Esophagus squamous epithelium (tissue), 4 donors: Measurements from ENCODE around the gene NFS1.

Source experiments
- CTCF ChIP-seq, 6 experiments: fragments of 450-650 bp in 4 of 6; fragments of 200-600 bp in 2 of 6; sonication (generic) in 2 of 6; IDR thresholded peaks; one replicate each; pipeline ENCODE4 v1.5.1; 2016 to 2019; ENCODE audit warnings: antibody characterized with exemption in 6 of 6, mild to moderate bottlenecking in 4 of 6, moderate library complexity in 4 of 6
- POLR2A ChIP-seq, 4 donors: fragments of 450-650 bp; IDR thresholded peaks; one replicate each; pipeline ENCODE4 v1.6.1; 2017; ENCODE audit warnings: antibody characterized with exemption in 4 of 4, mild to moderate bottlenecking in 4 of 4, moderate library complexity in 3 of 4

- TF ChIP-seq CTCF (IDR thresholded peaks at IDR 0.05): no peak
- no peak for TF ChIP-seq POLR2A (IDR thresholded peaks at IDR 0.05)
Measured at GRCh38 chr20:35714127-35714526, 15.0 kb upstream of the NFS1 start.
